K562 (cell line): Measurements from ENCODE around the gene ZNF774.

Experiments
- CTCF ChIP-seq, 3 experiments: IDR thresholded peaks in 2 of 3; conservative IDR thresholded peaks in 1 of 3; 2 replicates each; pipeline ENCODE4 v1.5.1; 2011 to 2012; ENCODE audit warnings: low read length in 3 of 3, mild to moderate bottlenecking in 3 of 3, control low read depth in 2 of 3, improper control_type of control experiment in 1 of 3, inconsistent platforms in 1 of 3, low read depth in 1 of 3, mixed read lengths in 1 of 3, moderate library complexity in 1 of 3; ENCODE audit not compliant: insufficient read depth in 2 of 3
- GTF2F1 ChIP-seq: IDR thresholded peaks from 2 replicates; pipeline ENCODE4 v1.6.1; 2011; ENCODE audit warnings: low read depth, low read length, improper control_type of control experiment
- POLR2A ChIP-seq: fragments of 450-650 bp; conservative IDR thresholded peaks from 2 replicates; pipeline ENCODE4 v1.6.1; 2016
- POLR2AphosphoS2 ChIP-seq: IDR thresholded peaks from 2 replicates; pipeline ENCODE4 v1.6.1; 2012; ENCODE audit warnings: low read length, improper control_type of control experiment
- RAD21 ChIP-seq, 2 experiments: fragments of 250-450 bp in 1 of 2; fragments of 450-650 bp in 1 of 2; sonication (Bioruptor Pico) in 1 of 2; formaldehyde crosslinking in 1 of 2; IDR thresholded peaks in 1 of 2; conservative IDR thresholded peaks in 1 of 2; 2 replicates each; pipeline versions ENCODE4 v1.4.0 to v1.8.0; 2020 to 2022; ENCODE audit warnings: mild to moderate bottlenecking in 2 of 2, moderate library complexity in 1 of 2
- SREBF1 ChIP-seq: fragments of 150-350 bp; IDR thresholded peaks from 2 replicates; pipeline ENCODE4 v1.6.1; 2014; ENCODE audit warnings: antibody characterized with exemption, low read depth, low read length, borderline replicate concordance
- ZNF239 ChIP-seq: fragments of 250-450 bp; sonication (Bioruptor Pico); IDR thresholded peaks from 2 replicates; pipeline ENCODE4 v1.4.0; 2020; ENCODE audit warnings: mild to moderate bottlenecking

- TF ChIP-seq CTCF (IDR thresholded peaks at IDR 0.05 in 2 of 3, conservative IDR thresholded peaks at IDR 0.05 in 1 of 3; ENCODE audit: insufficient read depth in 2 of 3, low read depth in 1 of 3, low read length in 3 of 3) (no peak), ZNF239 (CRISPR knock-in tag) (no peak), POLR2A (no peak), POLR2AphosphoS2 (no peak), SREBF1 (no peak), RAD21 (CRISPR knock-in tag; conservative IDR thresholded peaks at IDR 0.05 in 1 of 2, IDR thresholded peaks at IDR 0.05 in 1 of 2) (no peak), GTF2F1 (no peak)
Measured at GRCh38 chr15:90396321-90396720, 44.2 kb downstream of the ZNF774 start.
